A673 (cell line): ENCODE data around the gene IDH1.

ENCODE experiments used
- EZH2 ChIP-seq: fragments of 200-600 bp; sonication (generic); IDR thresholded peaks from 2 replicates; pipeline ENCODE4 v1.6.1; 2017; ENCODE audit warnings: borderline replicate concordance, low read depth, mild to moderate bottlenecking, mixed read lengths, antibody characterized with exemption, low read length; ENCODE audit not compliant: poor library complexity, severe bottlenecking
- TF ChIP-seq, protein P1 (sequence below): fragments of 300-800, 200-600 bp; sonication (generic); conservative IDR thresholded peaks from 2 replicates; pipeline ENCODE4 v1.5.1; 2017; ENCODE audit warnings: low read depth, mild to moderate bottlenecking, antibody characterized with exemption, low read length, moderate library complexity, mixed read lengths

GRCh38 chr2:208224802-208225201 is 30.1 kb downstream of the IDH1 start:
- TF ChIP-seq, protein P1, sequence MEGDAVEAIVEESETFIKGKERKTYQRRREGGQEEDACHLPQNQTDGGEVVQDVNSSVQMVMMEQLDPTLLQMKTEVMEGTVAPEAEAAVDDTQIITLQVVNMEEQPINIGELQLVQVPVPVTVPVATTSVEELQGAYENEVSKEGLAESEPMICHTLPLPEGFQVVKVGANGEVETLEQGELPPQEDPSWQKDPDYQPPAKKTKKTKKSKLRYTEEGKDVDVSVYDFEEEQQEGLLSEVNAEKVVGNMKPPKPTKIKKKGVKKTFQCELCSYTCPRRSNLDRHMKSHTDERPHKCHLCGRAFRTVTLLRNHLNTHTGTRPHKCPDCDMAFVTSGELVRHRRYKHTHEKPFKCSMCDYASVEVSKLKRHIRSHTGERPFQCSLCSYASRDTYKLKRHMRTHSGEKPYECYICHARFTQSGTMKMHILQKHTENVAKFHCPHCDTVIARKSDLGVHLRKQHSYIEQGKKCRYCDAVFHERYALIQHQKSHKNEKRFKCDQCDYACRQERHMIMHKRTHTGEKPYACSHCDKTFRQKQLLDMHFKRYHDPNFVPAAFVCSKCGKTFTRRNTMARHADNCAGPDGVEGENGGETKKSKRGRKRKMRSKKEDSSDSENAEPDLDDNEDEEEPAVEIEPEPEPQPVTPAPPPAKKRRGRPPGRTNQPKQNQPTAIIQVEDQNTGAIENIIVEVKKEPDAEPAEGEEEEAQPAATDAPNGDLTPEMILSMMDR: no peak
- no peak for TF ChIP-seq EZH2
